ENCODE data around the gene NINJ1. TPM values are rescaled to one million over a fixed set of nuclear protein-coding genes. Genes with fewer than 3 reads are reported as not detected.

Gene NINJ1
- total and polyA plus RNA-seq, 2 of the 4 experiments (the other 2 are of a cell fraction), result 21.9 to 38.8 TPM

- no peak for TF ChIP-seq SMC3 (IDR thresholded peaks at IDR 0.05; ENCODE audit: low read depth, low read length)
Observed at GRCh38 chr9:93129691-93130500, 4.2 kb downstream of the NINJ1 start (continued).

- ChIA-PET CTCF (interaction anchor here (0.7 kb wide), 1 partner anchor 9 kb away, joined by 3 read pairs; no protein-coding TSS in a partner anchor), POLR2A (ENCODE audit: unreplicated experiment) (no interaction called here)
- Histone ChIP-seq H4K8ac (ENCODE audit: low read depth in 2 of 2, low read length in 2 of 2) (no peak overlapping the region), H3K27ac (ENCODE audit: insufficient read depth, low read length) (no peak overlapping the region), H2BK120ac (ENCODE audit: low read depth, low read length) (no peak overlapping the region), H3K4me3 (ENCODE audit: insufficient read depth, low read depth, low read length) (no peak overlapping the region), H4K20me1 (ENCODE audit: insufficient read depth, low read length) (peaks cover 29% of the 10 kb centered on the region), H2BK15ac (ENCODE audit: low read depth, low read length) (no peak overlapping the region), H4K91ac (ENCODE audit: insufficient read depth, low read depth, low read length) (no peak overlapping the region), H2AK9ac (replicated peaks; ENCODE audit: low read depth, low read length, poor library complexity) (no peak overlapping the region), H3K56ac (ENCODE audit: extremely low read depth, insufficient read depth, low read length) (no peak overlapping the region), H3K4me2 (ENCODE audit: low read depth, low read length) (no peak overlapping the region), H3K9me1 (ENCODE audit: insufficient read depth, low read length) (peaks cover 19% of the 10 kb centered on the region; the same call in 1 of the 2 replicates), H3K9ac (ENCODE audit: low read depth, low read length) (no peak overlapping the region), H4K5ac (ENCODE audit: low read depth, low read length) (no peak overlapping the region), H3K9me3 (ENCODE audit: control insufficient read depth, insufficient read depth, low read length) (no peaks in the 10 kb centered on the region), H2BK20ac (ENCODE audit: low read depth, low read length) (no peak overlapping the region), H3K79me1 (ENCODE audit: low read depth in 1 of 2, low read length in 2 of 2) (peaks cover 24 to 82% of the 10 kb centered on the region in 2 experiments), H3K4ac (ENCODE audit: low read depth, low read length) (no peak overlapping the region), H2AK5ac (ENCODE audit: low read depth, low read length) (no peak overlapping the region), H3K18ac (ENCODE audit: low read depth, low read length) (no peak overlapping the region), H3K14ac (replicated peaks; ENCODE audit: low read depth, low read length) (no peak overlapping the region), H3K23ac (ENCODE audit: low read depth, low read length) (no peak overlapping the region), H3K27me3 (ENCODE audit: control insufficient read depth, insufficient read depth, low read length) (no peaks in the 10 kb centered on the region), H2AFZ (replicated peaks; ENCODE audit: low read length, poor library complexity) (no peak overlapping the region), H3K4me1 (ENCODE audit: control insufficient read depth, insufficient read depth, low read length) (peaks cover 39% of the 10 kb centered on the region), H2BK5ac (ENCODE audit: low read depth, low read length, poor library complexity, severe bottlenecking) (no peak overlapping the region), H3K36me3 (ENCODE audit: control insufficient read depth, insufficient read depth, low read length) (peaks cover 12% of the 10 kb centered on the region)
- in situ Hi-C loops (cut with MboI; ENCODE audit: low sequenced_read_pairs) (no loop called here), dilution Hi-C loops (cut with HindIII; ENCODE audit: low sequenced_read_pairs, unreplicated experiment) (no loop called here), intact Hi-C loops (cut with micrococcal nuclease) (no loop called here)
- ATAC-seq (ENCODE audit: low read depth) (no peak), DNase-seq (no peak)
- WGBS, 2 experiments (ENCODE audit: extremely low coverage in 2 of 2, insufficient read length in 1 of 2), result 100% methylated on average over 2 of the region's 8 CpGs; no CpG with 5 or more reads in 1 of the 2 experiments
- no TSS peak for BruUV-seq (replicated peaks)
- no peak for TF ChIP-seq SMC3 (IDR thresholded peaks at IDR 0.05; ENCODE audit: low read depth, low read length)
- no peak for TF ChIP-seq RCOR1 (IDR thresholded peaks at IDR 0.05; ENCODE audit: insufficient replicate concordance, low read length)
- no peak for TF ChIP-seq USF2 (IDR thresholded peaks at IDR 0.05; ENCODE audit: low read depth, low read length)
- no peak for TF ChIP-seq MXI1 (IDR thresholded peaks at IDR 0.05; ENCODE audit: borderline replicate concordance, low read depth, low read length)
- no peak for TF ChIP-seq MAZ (IDR thresholded peaks at IDR 0.05; ENCODE audit: borderline replicate concordance, low read depth, low read length)
- no peak for TF ChIP-seq FOS (IDR thresholded peaks at IDR 0.05; ENCODE audit: low read depth, low read length)
- TF ChIP-seq CTCF (conservative IDR thresholded peaks at IDR 0.05; ENCODE audit: low read depth, low read length), result no peak
- no peak for TF ChIP-seq BHLHE40 (IDR thresholded peaks at IDR 0.05; ENCODE audit: low read depth, low read length)
- no peak for TF ChIP-seq NFE2L2 (IDR thresholded peaks at IDR 0.05; ENCODE audit: low read depth, low read length)
- TF ChIP-seq RAD21 (IDR thresholded peaks at IDR 0.05; ENCODE audit: low read length), result no peak
- TF ChIP-seq POLR2A (IDR thresholded peaks at IDR 0.05; ENCODE audit: low read depth, low read length), result no peak
- TF ChIP-seq ELK1 (IDR thresholded peaks at IDR 0.05; ENCODE audit: borderline replicate concordance, low read depth, low read length), result no peak
Observed at GRCh38 chr9:93129286-93129685, 4.8 kb downstream of the NINJ1 start.
